HG03565 (cell line): ENCODE measurements around the gene KLKB1.

Experiments
- ATAC-seq: cut with Tn5 transposase; IDR thresholded peaks from one replicate; pipeline ENCODE4 v1.9.1; 2021; ENCODE audit warnings: mild to moderate bottlenecking, moderate library complexity; ENCODE audit not compliant: unreplicated experiment

KLKB1 gene

DNA sequence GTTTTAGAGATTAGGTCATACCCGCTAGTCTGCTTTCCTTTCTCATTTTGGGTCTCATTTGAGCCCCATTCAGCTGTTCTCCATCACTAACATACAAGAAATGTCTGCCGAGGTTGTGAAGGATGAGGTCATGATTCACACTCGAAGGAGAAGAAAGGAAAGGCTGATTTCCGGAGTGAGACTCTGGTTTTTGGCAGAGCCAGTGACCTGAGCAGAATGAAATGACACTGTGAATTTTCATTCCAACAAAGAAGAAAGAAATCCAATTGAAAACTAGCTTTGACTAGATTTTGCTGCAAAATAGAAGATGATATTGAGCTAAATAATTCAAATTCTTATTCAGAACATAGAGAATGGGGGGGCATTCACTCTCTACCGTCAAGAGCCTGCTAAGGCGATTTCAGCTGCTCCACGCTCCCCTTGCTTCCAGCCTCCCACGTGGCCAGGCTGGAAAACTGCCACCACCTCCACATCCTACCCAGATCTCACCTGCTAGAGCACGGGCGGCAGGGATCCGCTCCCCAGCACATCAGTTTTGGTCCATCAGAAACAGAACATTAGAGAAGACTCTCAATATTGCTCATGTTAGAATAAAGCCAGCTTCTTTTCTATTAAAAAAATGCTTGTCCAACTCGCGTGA lies 77.7 kb downstream of the KLKB1 start:
- ATAC-seq = no peak

DNA sequence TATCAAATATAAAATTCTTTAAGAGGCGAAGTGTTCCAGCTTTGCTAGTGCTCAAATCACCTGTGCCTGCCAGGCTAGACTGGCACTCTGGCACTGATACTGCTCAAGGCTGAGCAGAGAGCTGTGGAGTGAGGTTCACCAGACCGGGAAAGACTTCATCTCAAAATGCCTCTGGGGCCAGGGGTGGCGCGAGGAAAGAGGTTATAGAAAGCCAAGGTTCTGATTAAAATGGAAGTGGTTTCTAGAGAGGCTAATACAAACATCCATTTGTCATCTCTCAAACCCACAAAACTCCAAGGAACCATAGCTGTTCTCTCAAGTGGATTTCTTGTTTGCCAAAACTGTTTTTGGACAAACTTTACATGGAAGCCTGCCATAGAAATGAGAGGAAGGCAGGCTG lies 80.2 kb downstream of the KLKB1 start:
- ATAC-seq = no peak

DNA sequence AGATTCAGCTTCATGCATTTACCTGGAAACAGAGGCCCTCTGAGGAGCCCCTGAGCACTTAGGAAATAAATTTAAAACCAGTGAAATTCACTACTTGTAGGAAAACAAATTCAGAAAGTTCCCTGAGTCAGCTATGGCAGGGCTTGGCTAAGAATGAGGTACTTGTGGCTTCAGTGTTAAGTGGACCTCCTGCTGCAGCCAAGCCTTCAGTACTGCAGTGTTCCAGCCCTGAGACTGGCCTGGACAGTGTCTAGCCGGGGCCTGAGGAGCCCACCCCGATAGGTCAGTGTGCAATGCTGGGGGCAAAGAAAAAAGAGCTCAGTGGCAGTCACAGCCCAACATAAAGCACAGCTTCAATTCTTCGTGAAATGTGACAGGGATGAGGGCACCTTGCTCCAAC lies 80.6 kb downstream of the KLKB1 start:
- no peak for ATAC-seq
